Stimulated activated naive CD8-positive, alpha-beta T cell treated with anti-CD3 and anti-CD28 coated beads, Interleukin-15, Interleukin-2, amounts not matched to agents 100 ng/mL and 50 ng/mL, for 24 hours (primary cell): ENCODE data around the gene NT5E.
A peak's percentile ranks its signal among the peaks of the same experiment; 100 is the strongest.

Experiments used
- H3K27ac Mint-ChIP-seq: one replicate; pipeline ENCODE4 v1.8.0; 2021; ENCODE audit warnings: mild to moderate bottlenecking, mixed read lengths
- H3K27me3 Mint-ChIP-seq: one replicate; pipeline ENCODE4 v1.8.0; 2021; ENCODE audit warnings: mixed read lengths
- H3K36me3 Mint-ChIP-seq: one replicate; pipeline ENCODE4 v1.8.0; 2021; ENCODE audit warnings: low read depth, mixed read lengths
- H3K4me1 Mint-ChIP-seq: one replicate; pipeline ENCODE4 v1.8.0; 2021; ENCODE audit warnings: low read depth, mixed read lengths
- H3K4me3 Mint-ChIP-seq: one replicate; pipeline ENCODE4 v1.8.0; 2021; ENCODE audit warnings: mild to moderate bottlenecking, mixed read lengths
- H3K9me3 Mint-ChIP-seq: one replicate; pipeline ENCODE4 v1.8.0; 2021; ENCODE audit warnings: mixed read lengths

The NT5E gene

GRCh38 chr6:85436411-85436810 lies 13.5 kb upstream of the NT5E start:
- Mint-ChIP-seq H3K9me3 (peaks cover 15% of the 10 kb centered on the region), H3K4me1 (no peaks in the 10 kb centered on the region), H3K27ac (no peak overlapping the region), H3K4me3 (no peak overlapping the region), H3K27me3 (no peaks in the 10 kb centered on the region), H3K36me3 (no peaks in the 10 kb centered on the region)

- H3K36me3 Mint-ChIP-seq: peaks cover 4% of the 10 kb centered on the region
Measured at GRCh38 chr6:85436939-85437495, 12.9 kb upstream of the NT5E start.

GRCh38 chr6:85443349-85444117 lies 6.3 kb upstream of the NT5E start:
- Mint-ChIP-seq H3K4me1 (peaks cover 33% of the 10 kb centered on the region), H3K36me3 (peaks cover 13% of the 10 kb centered on the region), H3K27me3 (peaks cover 7% of the 10 kb centered on the region), H3K4me3 (no peak overlapping the region), H3K27ac (no peak overlapping the region), H3K9me3 (peaks cover 21% of the 10 kb centered on the region)

More at GRCh38 chr6:85436939-85437495, 12.9 kb upstream of the NT5E start:
- no peak overlapping the region for H3K4me3 Mint-ChIP-seq
- H3K9me3 Mint-ChIP-seq: peaks cover 19% of the 10 kb centered on the region
- no peaks in the 10 kb centered on the region for H3K27me3 Mint-ChIP-seq
- no peak overlapping the region for H3K27ac Mint-ChIP-seq
- no peaks in the 10 kb centered on the region for H3K4me1 Mint-ChIP-seq

- Mint-ChIP-seq H3K4me3 (peak overlapping the region; percentile 97), H3K9me3 (no peaks in the 10 kb centered on the region), H3K27me3 (peaks cover 21% of the 10 kb centered on the region), H3K36me3 (peaks cover 29% of the 10 kb centered on the region), H3K27ac (peak overlapping the region; percentile 90), H3K4me1 (peaks cover 77% of the 10 kb centered on the region)
Measured at GRCh38 chr6:85449388-85449817, 480 bp upstream of the NT5E start.

- Mint-ChIP-seq H3K27me3 (peaks cover 21% of the 10 kb centered on the region), H3K4me1 (peaks cover 84% of the 10 kb centered on the region), H3K27ac (peak overlapping the region; percentile 88)
Measured at GRCh38 chr6:85451565-85452306, 1.9 kb downstream of the NT5E start.

GRCh38 chr6:85452441-85452881 lies 2.6 kb downstream of the NT5E start:
- Mint-ChIP-seq H3K4me1 (peaks cover 90% of the 10 kb centered on the region), H3K4me3 (peak overlapping the region; percentile 97), H3K36me3 (peaks cover 33% of the 10 kb centered on the region), H3K9me3 (no peaks in the 10 kb centered on the region), H3K27ac (peak overlapping the region; percentile 88), H3K27me3 (peaks cover 21% of the 10 kb centered on the region)

More at GRCh38 chr6:85451565-85452306, 1.9 kb downstream of the NT5E start:
- Mint-ChIP-seq H3K9me3 (no peaks in the 10 kb centered on the region), H3K36me3 (peaks cover 33% of the 10 kb centered on the region), H3K4me3 (peak overlapping the region; percentile 97)

GRCh38 chr6:85453052-85453451 lies 3.2 kb downstream of the NT5E start:
- H3K27me3 Mint-ChIP-seq: peaks cover 15% of the 10 kb centered on the region
- no peaks in the 10 kb centered on the region for H3K9me3 Mint-ChIP-seq
- peak overlapping the region; percentile 97 for H3K4me3 Mint-ChIP-seq
- peak overlapping the region; percentile 88 for H3K27ac Mint-ChIP-seq
- peaks cover 28% of the 10 kb centered on the region for H3K36me3 Mint-ChIP-seq
- H3K4me1 Mint-ChIP-seq: peaks cover 90% of the 10 kb centered on the region

GRCh38 chr6:85453490-85453889 lies 3.6 kb downstream of the NT5E start:
- peaks cover 90% of the 10 kb centered on the region for H3K4me1 Mint-ChIP-seq
- peaks cover 15% of the 10 kb centered on the region for H3K27me3 Mint-ChIP-seq
- H3K27ac Mint-ChIP-seq: peak overlapping the region; percentile 88
- H3K36me3 Mint-ChIP-seq: peaks cover 28% of the 10 kb centered on the region
- no peaks in the 10 kb centered on the region for H3K9me3 Mint-ChIP-seq
- H3K4me3 Mint-ChIP-seq: peak overlapping the region; percentile 97

- Mint-ChIP-seq H3K9me3 (no peaks in the 10 kb centered on the region), H3K27me3 (peaks cover 9% of the 10 kb centered on the region), H3K4me3 (peak overlapping the region; percentile 21), H3K27ac (peak overlapping the region; percentile 76), H3K36me3 (peaks cover 28% of the 10 kb centered on the region), H3K4me1 (peaks cover 96% of the 10 kb centered on the region)
Measured at GRCh38 chr6:85455471-85456026, 5.7 kb downstream of the NT5E start.

GRCh38 chr6:85456782-85457181 lies 6.9 kb downstream of the NT5E start:
- H3K27me3 Mint-ChIP-seq: no peaks in the 10 kb centered on the region
- H3K4me3 Mint-ChIP-seq: peak overlapping the region; percentile 24
- no peaks in the 10 kb centered on the region for H3K9me3 Mint-ChIP-seq
- H3K27ac Mint-ChIP-seq: peak overlapping the region; percentile 76
- peaks cover 98% of the 10 kb centered on the region for H3K4me1 Mint-ChIP-seq
- peaks cover 15% of the 10 kb centered on the region for H3K36me3 Mint-ChIP-seq

GRCh38 chr6:85458184-85458583 lies 8.3 kb downstream of the NT5E start:
- H3K4me1 Mint-ChIP-seq: peaks cover 100% of the 10 kb centered on the region
- H3K27ac Mint-ChIP-seq: peak overlapping the region; percentile 90
- H3K4me3 Mint-ChIP-seq: peak overlapping the region; percentile 8
- no peaks in the 10 kb centered on the region for H3K9me3 Mint-ChIP-seq
- H3K36me3 Mint-ChIP-seq: peaks cover 4% of the 10 kb centered on the region
- H3K27me3 Mint-ChIP-seq: no peaks in the 10 kb centered on the region

- no peaks in the 10 kb centered on the region for H3K27me3 Mint-ChIP-seq
Measured at GRCh38 chr6:85458782-85459181, 8.9 kb downstream of the NT5E start.

GRCh38 chr6:85459224-85459901 lies 9.5 kb downstream of the NT5E start:
- peaks cover 4% of the 10 kb centered on the region for H3K36me3 Mint-ChIP-seq
- peak overlapping the region; percentile 27 for H3K4me3 Mint-ChIP-seq
- H3K4me1 Mint-ChIP-seq: peaks cover 100% of the 10 kb centered on the region
- H3K9me3 Mint-ChIP-seq: no peaks in the 10 kb centered on the region
- peak overlapping the region; percentile 90 for H3K27ac Mint-ChIP-seq
- no peaks in the 10 kb centered on the region for H3K27me3 Mint-ChIP-seq

More at GRCh38 chr6:85458782-85459181, 8.9 kb downstream of the NT5E start:
- Mint-ChIP-seq H3K9me3 (no peaks in the 10 kb centered on the region), H3K36me3 (peaks cover 4% of the 10 kb centered on the region), H3K4me1 (peaks cover 100% of the 10 kb centered on the region), H3K27ac (peak overlapping the region; percentile 90), H3K4me3 (peak overlapping the region; percentile 8)
